Kidney epithelial cell (primary cell): Measurements from ENCODE around the gene KCTD2. TPM values are rescaled to one million over a fixed set of nuclear protein-coding genes. Genes with fewer than 3 reads are reported as not detected.
"Not testable (repeated sequence)": the region's sequence is repeated elsewhere in the genome, so short reads cannot be mapped to it uniquely, and the experiment has no call there.

Source experiments
- DNase-seq: peaks from one replicate; pipeline ENCODE4 v3.0.0-alpha.2; 2010; ENCODE audit warnings: low read depth
- H3K27me3 ChIP-seq: 2 replicates; pipeline ENCODE4 v1.6.0; 2011; ENCODE audit warnings: low read length; ENCODE audit not compliant: control insufficient read depth, insufficient read depth
- H3K36me3 ChIP-seq: 2 replicates; pipeline ENCODE4 v1.5.1; 2011; ENCODE audit warnings: low read length; ENCODE audit not compliant: control insufficient read depth, insufficient read depth
- H3K4me3 ChIP-seq: 2 replicates; pipeline ENCODE4 v1.5.1; 2011; ENCODE audit warnings: low read depth, mild to moderate bottlenecking, control low read depth, low read length
- CTCF ChIP-seq: IDR thresholded peaks from 2 replicates; pipeline ENCODE4 v1.5.1; 2011; ENCODE audit warnings: mild to moderate bottlenecking, moderate library complexity, low read length, control low read depth, inconsistent platforms; ENCODE audit not compliant: insufficient read depth, poor library complexity, severe bottlenecking
- total RNA-seq: library from RNA; depleted of rRNA; stranded (reverse); fragments of >200 nt; gene quantifications from 2 replicates; pipeline ENCODE4 v1.2.3, GENCODE V29; 2015

KCTD2 gene
- total RNA-seq, 1 donor from 2014 or later = 15.6 TPM

GRCh38 chr17:75064460-75064859 is 17.4 kb downstream of the KCTD2 start:
- TF ChIP-seq CTCF = no peak
- DNase-seq = no peak
- H3K27me3 ChIP-seq = no peaks in the 10 kb centered on the region
- no peaks in the 10 kb centered on the region for H3K36me3 ChIP-seq
- no peak overlapping the region for H3K4me3 ChIP-seq

GRCh38 chr17:75064867-75065561 is 18.0 kb downstream of the KCTD2 start:
- H3K4me3 ChIP-seq = no peak overlapping the region
- H3K27me3 ChIP-seq = no peaks in the 10 kb centered on the region
- no peaks in the 10 kb centered on the region for H3K36me3 ChIP-seq
- TF ChIP-seq CTCF = no peak
- DNase-seq = no peak

- H3K4me3 ChIP-seq = no peak overlapping the region
- no peaks in the 10 kb centered on the region for H3K36me3 ChIP-seq
- no peak for TF ChIP-seq CTCF
- DNase-seq = no peak
- no peaks in the 10 kb centered on the region for H3K27me3 ChIP-seq
These were observed 18.6 kb downstream of the KCTD2 start for GRCh38 chr17:75065562-75066151.

DNA sequence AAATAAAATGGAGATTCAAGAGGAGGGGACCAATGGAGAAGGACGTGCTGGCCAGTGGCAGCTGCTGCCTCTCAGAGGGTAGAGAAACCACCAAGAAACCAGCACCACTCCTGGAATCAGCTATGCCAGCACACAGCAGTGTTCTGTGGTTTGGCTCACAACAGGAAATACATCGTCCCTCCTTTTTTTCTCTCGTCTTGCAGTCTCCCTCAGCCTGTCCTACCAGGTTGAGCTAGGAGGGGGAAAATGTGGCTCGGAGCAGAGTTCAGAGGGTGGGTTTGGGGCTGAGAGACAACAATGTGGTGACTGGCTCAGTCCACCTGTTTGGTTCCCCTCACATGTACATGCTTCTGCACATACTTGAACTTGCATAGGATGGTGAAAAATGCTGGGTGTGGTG is 20.8 kb downstream of the KCTD2 start:
- H3K36me3 ChIP-seq = no peaks in the 10 kb centered on the region
- no peak overlapping the region for H3K4me3 ChIP-seq
- H3K27me3 ChIP-seq = no peaks in the 10 kb centered on the region
- no peak for DNase-seq
- TF ChIP-seq CTCF = no peak

- TF ChIP-seq CTCF = no peak
- no peaks in the 10 kb centered on the region for H3K27me3 ChIP-seq
- H3K4me3 ChIP-seq = no peak overlapping the region
- DNase-seq = no peak
- H3K36me3 ChIP-seq = no peaks in the 10 kb centered on the region
These were observed 21.7 kb downstream of the KCTD2 start for GRCh38 chr17:75068750-75069149.

- H3K4me3 ChIP-seq = no peak overlapping the region
- H3K27me3 ChIP-seq = no peaks in the 10 kb centered on the region
- no peak for DNase-seq
- TF ChIP-seq CTCF = peak; percentile 35
- H3K36me3 ChIP-seq = no peaks in the 10 kb centered on the region
These were observed 22.8 kb downstream of the KCTD2 start for GRCh38 chr17:75069783-75070182.

DNA sequence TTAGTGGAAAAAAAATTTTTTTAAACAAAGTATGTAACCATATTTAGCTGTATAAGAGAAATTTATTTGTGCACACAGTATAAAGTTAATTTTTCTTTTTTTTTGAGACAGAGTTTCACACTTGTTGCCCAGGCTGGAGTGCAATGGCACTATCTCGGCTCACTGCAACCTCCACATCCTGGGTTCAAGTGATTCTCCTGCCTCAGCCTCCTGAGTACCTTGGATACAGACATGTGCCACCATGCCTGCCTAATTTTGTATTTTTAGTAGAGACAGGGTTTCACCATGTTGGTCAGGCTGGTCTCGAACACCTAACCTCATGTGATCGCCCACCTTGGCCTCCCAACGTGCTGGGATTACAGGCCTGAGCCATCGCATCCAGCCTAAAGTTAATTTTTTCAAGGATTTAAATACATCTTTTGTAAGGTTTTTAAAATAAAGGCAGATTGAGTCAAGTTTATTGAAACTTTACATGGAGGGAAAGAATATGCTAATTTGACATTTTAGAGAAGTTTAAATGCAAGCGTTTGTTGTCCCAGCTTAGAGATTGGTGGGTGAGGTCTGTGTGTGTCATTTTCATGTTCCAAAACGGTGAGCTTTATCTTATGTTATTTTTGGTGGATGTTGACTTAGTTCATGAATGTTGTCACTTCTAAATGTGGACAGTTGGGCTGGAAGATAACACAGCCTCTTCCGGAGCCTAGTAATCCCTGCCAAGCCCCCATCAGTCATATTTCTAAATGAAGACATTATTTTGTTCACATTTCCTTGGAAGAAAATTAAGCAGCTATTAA is 24.6 kb downstream of the KCTD2 start:
- not testable (repeated sequence) for DNase-seq, H3K27me3 ChIP-seq, H3K36me3 ChIP-seq, H3K4me3 ChIP-seq

- H3K4me3 ChIP-seq, H3K36me3 ChIP-seq, H3K27me3 ChIP-seq, DNase-seq: not testable (repeated sequence)
These were observed 25.9 kb downstream of the KCTD2 start for GRCh38 chr17:75072909-75073308.
